ENCODE results near the gene ITGA11.

Gene ITGA11

GRCh38 chr15:68281008-68281407 lies 151.0 kb downstream of the ITGA11 start:
- DNase-seq (ENCODE audit: low read depth): no peak
- no peak for TF ChIP-seq CTCF (IDR thresholded peaks at IDR 0.05; ENCODE audit: low read depth, low read length, missing control alignments)
- H3K4me3 ChIP-seq (ENCODE audit: low read depth, low read length): peak overlapping the region; percentile 80; the same call in 1 of the 2 replicates

- TF ChIP-seq CTCF (IDR thresholded peaks at IDR 0.05; ENCODE audit: low read depth, low read length, missing control alignments): no peak
- DNase-seq (ENCODE audit: low read depth): no peak
- peak overlapping the region; percentile 80 for H3K4me3 ChIP-seq (ENCODE audit: low read depth, low read length)
These were observed 151.9 kb downstream of the ITGA11 start for GRCh38 chr15:68279779-68280753.

DNA sequence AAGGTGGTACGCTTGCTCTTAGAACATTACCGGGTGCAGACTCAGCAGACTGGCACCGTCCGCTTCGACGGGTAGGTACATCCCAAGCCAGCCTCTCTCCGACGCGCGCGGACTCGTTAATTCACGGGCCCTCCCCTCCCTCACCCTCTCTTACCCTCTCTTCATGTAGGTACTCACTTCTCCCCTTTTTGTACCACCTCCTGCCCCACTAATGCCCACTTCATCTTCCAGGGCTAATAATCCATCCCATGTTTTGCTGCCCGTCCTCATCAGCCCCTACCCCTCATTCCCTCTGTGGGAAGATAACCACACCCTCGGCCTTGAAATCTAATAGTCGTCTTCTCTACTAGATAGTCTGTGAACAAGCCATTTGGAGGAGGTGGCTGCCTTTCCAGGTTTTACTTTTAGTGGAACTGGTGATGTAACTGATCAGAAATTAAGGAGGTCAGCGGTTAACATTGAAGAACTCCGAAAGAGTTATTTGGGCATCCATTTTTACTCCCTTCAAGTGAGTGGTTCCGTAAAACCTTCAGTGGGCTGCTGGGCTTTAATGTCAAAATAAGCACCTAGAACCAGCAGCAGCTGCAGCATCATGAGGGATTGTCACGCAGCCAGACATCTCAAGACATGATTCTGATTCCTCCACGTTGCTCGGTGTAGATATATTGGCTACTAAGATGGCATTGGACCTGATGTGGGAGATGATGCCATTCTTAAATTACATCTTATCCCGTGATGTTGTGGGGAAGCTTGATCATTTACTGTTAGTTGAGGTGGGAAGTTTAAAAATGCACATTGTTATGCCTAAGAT lies 153.2 kb downstream of the ITGA11 start:
- no peak for TF ChIP-seq CTCF (IDR thresholded peaks at IDR 0.05; ENCODE audit: low read depth, low read length, missing control alignments)
- peak overlapping the region; percentile 80 for H3K4me3 ChIP-seq (ENCODE audit: low read depth, low read length)
- no peak for DNase-seq (ENCODE audit: low read depth)

DNA sequence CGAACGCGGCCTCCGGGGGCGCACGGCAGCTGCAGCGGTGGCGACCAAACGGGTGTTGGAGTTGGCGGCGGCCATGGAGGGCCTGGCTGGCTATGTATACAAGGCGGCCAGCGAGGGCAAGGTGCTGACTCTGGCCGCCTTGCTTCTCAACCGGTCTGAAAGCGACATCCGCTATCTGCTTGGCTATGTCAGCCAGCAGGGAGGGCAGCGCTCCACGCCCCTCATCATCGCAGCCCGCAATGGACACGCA lies 153.7 kb downstream of the ITGA11 start:
- no peak for DNase-seq (ENCODE audit: low read depth)
- TF ChIP-seq CTCF (IDR thresholded peaks at IDR 0.05; ENCODE audit: low read depth, low read length, missing control alignments): peak; percentile 50
- H3K4me3 ChIP-seq (ENCODE audit: low read depth, low read length): peak overlapping the region; percentile 80

DNA sequence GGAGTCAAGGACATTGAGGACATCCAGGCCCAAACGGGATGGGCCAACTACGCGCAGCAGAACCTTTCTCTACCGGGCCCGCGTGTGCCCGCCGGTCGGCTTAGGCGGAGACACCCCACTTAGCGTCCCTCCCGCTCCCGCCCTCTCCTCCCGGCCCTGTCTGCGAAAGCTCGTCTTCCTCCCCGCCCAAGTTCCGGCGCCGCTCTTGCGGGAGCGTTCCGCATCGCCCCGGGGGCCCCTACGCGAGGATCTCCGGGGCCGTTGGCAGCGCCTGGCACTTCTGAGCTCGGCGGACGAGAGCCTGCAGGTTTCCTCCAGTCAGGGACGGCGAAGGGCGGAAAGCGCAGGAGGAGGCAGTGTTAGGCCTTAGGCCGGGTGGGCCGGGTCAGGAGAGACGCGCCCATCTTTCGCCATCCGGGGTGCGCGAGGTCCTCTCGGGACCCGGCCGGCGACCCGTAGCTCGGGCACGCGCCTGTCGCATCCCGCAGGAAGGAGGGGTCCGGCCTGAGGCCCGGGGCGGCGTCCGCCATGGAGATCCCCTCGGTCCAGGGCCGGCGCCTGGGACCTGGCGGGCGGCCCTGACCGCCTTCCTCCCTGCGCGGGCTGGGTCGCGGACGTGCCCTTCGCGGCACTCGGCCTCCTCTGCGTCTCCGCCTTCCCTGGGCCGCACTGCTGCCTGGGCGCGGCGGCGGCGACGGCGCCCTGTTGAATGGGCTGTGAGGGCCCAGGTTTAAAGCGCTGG lies 154.2 kb downstream of the ITGA11 start, which contains the start of gene FEM1B:
Gene FEM1B (plus strand): TSS at position 143 of the 742 bp plus-strand sequence. CDS start 673 bp downstream, outside the sequence.
- TF ChIP-seq CTCF (IDR thresholded peaks at IDR 0.05; ENCODE audit: low read depth, low read length, missing control alignments): no peak
- H3K4me3 ChIP-seq (ENCODE audit: low read depth, low read length): peak within 1 kb of the TSS; percentile 80
- peak; percentile 76 for DNase-seq (ENCODE audit: low read depth)

DNA sequence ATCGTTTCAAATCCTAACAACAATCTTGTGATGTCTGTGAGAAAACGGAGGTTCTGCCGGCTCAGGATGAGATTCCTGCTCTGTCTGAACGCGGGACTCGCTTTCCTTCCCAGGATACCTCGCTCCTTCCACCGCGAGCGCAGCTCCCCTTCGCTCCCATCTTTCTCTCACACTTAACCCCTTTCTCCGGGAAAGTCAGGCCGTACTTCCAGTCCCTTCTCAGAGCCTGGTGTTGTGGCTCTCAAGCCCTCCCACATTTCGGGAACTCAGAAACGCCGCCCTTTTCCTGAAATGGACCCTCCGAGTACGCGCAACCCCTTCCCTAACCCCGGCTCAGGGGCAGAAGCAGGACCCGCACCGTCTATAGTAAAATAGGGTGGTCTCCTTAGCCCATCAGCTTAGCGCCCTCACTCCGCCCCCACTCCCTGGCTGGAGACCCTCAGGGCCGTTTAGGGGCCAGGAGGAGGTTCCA lies 154.8 kb downstream of the ITGA11 start:
- H3K4me3 ChIP-seq (ENCODE audit: low read depth, low read length): peak overlapping the region; percentile 80
- TF ChIP-seq CTCF (IDR thresholded peaks at IDR 0.05; ENCODE audit: low read depth, low read length, missing control alignments): no peak
- no peak for DNase-seq (ENCODE audit: low read depth)

Data from GM12864 (cell line).